GM12878 (cell line): ENCODE results near the gene DENND1A. TPM values are rescaled to one million over a fixed set of nuclear protein-coding genes. Genes with fewer than 3 reads are reported as not detected.

Source experiments
- ASH2L ChIP-seq: fragments of 300-600, 200-600 bp; sonication (generic); IDR thresholded peaks from 2 replicates; pipeline ENCODE4 v1.6.1; 2017; ENCODE audit warnings: low read depth, mild to moderate bottlenecking, borderline replicate concordance
- ATF7 ChIP-seq: fragments of 450-650 bp; IDR thresholded peaks from 2 replicates; pipeline ENCODE4 v1.6.1; 2016; ENCODE audit warnings: low read depth, mild to moderate bottlenecking
- CBX5 ChIP-seq: sonication (generic); IDR thresholded peaks from 2 replicates; pipeline ENCODE4 v1.6.1; 2016; ENCODE audit warnings: low read depth, moderate library complexity, mild to moderate bottlenecking, inconsistent platforms
- CREB1 ChIP-seq: IDR thresholded peaks from 2 replicates; pipeline ENCODE4 v1.6.1; 2012; ENCODE audit warnings: low read depth, mild to moderate bottlenecking, inconsistent platforms
- E2F4 ChIP-seq: IDR thresholded peaks from 2 replicates; pipeline ENCODE4 v1.6.1; 2012; ENCODE audit warnings: low read depth, low read length, improper control_type of control experiment
- JUNB ChIP-seq: IDR thresholded peaks from 2 replicates; pipeline ENCODE4 v1.6.1; 2016; ENCODE audit warnings: antibody characterized with exemption, mild to moderate bottlenecking
- KDM1A ChIP-seq: fragments of 200-600 bp; sonication (generic); IDR thresholded peaks from 2 replicates; pipeline ENCODE4 v1.6.1; 2016; ENCODE audit warnings: borderline replicate concordance
- KLF5 ChIP-seq: fragments of 450-650 bp; IDR thresholded peaks from 2 replicates; pipeline ENCODE4 v1.6.1; 2014; ENCODE audit warnings: mild to moderate bottlenecking; ENCODE audit not compliant: partially characterized antibody
- LARP7 ChIP-seq: fragments of 450-650 bp; IDR thresholded peaks from 2 replicates; pipeline ENCODE4 v1.6.1; 2017; ENCODE audit warnings: mild to moderate bottlenecking
- MAX ChIP-seq: IDR thresholded peaks from 2 replicates; pipeline ENCODE4 v1.6.1; 2012; ENCODE audit warnings: low read depth, low read length, improper control_type of control experiment
- NFXL1 ChIP-seq: fragments of 450-650 bp; IDR thresholded peaks from 2 replicates; pipeline ENCODE4 v1.6.1; 2017; ENCODE audit warnings: antibody characterized with exemption, mild to moderate bottlenecking, borderline replicate concordance
- NFYA ChIP-seq: IDR thresholded peaks from 2 replicates; pipeline ENCODE4 v1.6.1; 2011; ENCODE audit warnings: low read depth, mild to moderate bottlenecking, low read length, improper control_type of control experiment, borderline replicate concordance
- NFYB ChIP-seq: IDR thresholded peaks from 2 replicates; pipeline ENCODE4 v1.6.1; 2011; ENCODE audit warnings: low read depth, mild to moderate bottlenecking, low read length, improper control_type of control experiment, moderate library complexity; ENCODE audit not compliant: insufficient read depth
- RB1 ChIP-seq: fragments of 450-650 bp; formaldehyde crosslinking; IDR thresholded peaks from 2 replicates; pipeline ENCODE4 v1.6.1; 2017; ENCODE audit warnings: mild to moderate bottlenecking, borderline replicate concordance
- RELA ChIP-seq: fragments of 450-650 bp; IDR thresholded peaks from 2 replicates; pipeline ENCODE4 v1.8.0; 2014; ENCODE audit warnings: borderline replicate concordance; ENCODE audit not compliant: partially characterized antibody
- RUNX3 ChIP-seq: IDR thresholded peaks from 2 replicates; pipeline ENCODE4 v1.6.1; 2012; ENCODE audit warnings: low read length, inconsistent platforms
- SIN3A ChIP-seq: IDR thresholded peaks from 2 replicates; pipeline ENCODE4 v1.6.1; 2012; ENCODE audit warnings: low read depth, low read length, improper control_type of control experiment
- TCF3 ChIP-seq: IDR thresholded peaks from 2 replicates; pipeline ENCODE4 v1.6.1; 2012; ENCODE audit warnings: low read depth, mild to moderate bottlenecking, low read length, borderline replicate concordance; ENCODE audit not compliant: insufficient read depth
- ZBED1 ChIP-seq: IDR thresholded peaks from 2 replicates; pipeline ENCODE4 v1.6.1; 2016; ENCODE audit warnings: borderline replicate concordance
- ZNF207 ChIP-seq: fragments of 450-650 bp; IDR thresholded peaks from 2 replicates; pipeline ENCODE4 v1.6.1; 2014; ENCODE audit warnings: antibody characterized with exemption, mild to moderate bottlenecking, borderline replicate concordance
- polyA plus RNA-seq, 11 experiments: library from polyadenylated mRNA; depleted of rRNA in 4 of 11; unstranded in 6 of 11; stranded (reverse) in 5 of 11; fragments of >200 nt; fragmentation: Nextera tagmentation in 4 of 11; fragmentation: Illumina TruSeq in 1 of 11; extraction: Ambion mirVana in 4 of 11; extraction: Trizol in 1 of 11; gene quantifications; 1 replicate in 1 of 11; 2 replicates in 10 of 11; pipeline versions ENCODE4 v1.2.1 to v1.2.3, GENCODE V29; 2011 to 2016; ENCODE audit warnings: inconsistent platforms in 2 of 11, missing spikeins in 2 of 11, low read depth in 1 of 11
- total RNA-seq, 4 experiments: library from RNA; depleted of rRNA in 3 of 4; stranded (reverse); fragments of >200 nt in 3 of 4; fragmentation: Illumina TruSeq in 1 of 4; extraction: Trizol in 1 of 4; gene quantifications; 2 replicates each; pipeline versions ENCODE4 v1.2.1 to v1.2.3, GENCODE V29; 2013 to 2021
- TF ChIP-seq, protein P1 (sequence below): fragments of 450-650 bp; formaldehyde crosslinking; IDR thresholded peaks from 2 replicates; pipeline ENCODE4 v1.4.0; 2020; ENCODE audit warnings: mild to moderate bottlenecking, moderate library complexity
- TF ChIP-seq, protein P2 (sequence below): IDR thresholded peaks from 2 replicates; pipeline ENCODE4 v1.6.1; 2011; ENCODE audit warnings: low read depth, mild to moderate bottlenecking, low read length, moderate library complexity, borderline replicate concordance; ENCODE audit errors: extremely low read depth
- TF ChIP-seq, protein P3 (sequence below): fragments of 450-650 bp; conservative IDR thresholded peaks from 2 replicates; pipeline ENCODE4 v1.6.1; 2017; ENCODE audit warnings: mild to moderate bottlenecking, moderate library complexity

Gene DENND1A
- total and polyA plus RNA-seq, 10 of the 15 experiments (the other 5 are each of a cell fraction or from before 2014, with no cell fraction given), result 14.1 to 48.6 (median 35.2) TPM

- TF ChIP-seq CREB1, result no peak
- TF ChIP-seq, protein P1, sequence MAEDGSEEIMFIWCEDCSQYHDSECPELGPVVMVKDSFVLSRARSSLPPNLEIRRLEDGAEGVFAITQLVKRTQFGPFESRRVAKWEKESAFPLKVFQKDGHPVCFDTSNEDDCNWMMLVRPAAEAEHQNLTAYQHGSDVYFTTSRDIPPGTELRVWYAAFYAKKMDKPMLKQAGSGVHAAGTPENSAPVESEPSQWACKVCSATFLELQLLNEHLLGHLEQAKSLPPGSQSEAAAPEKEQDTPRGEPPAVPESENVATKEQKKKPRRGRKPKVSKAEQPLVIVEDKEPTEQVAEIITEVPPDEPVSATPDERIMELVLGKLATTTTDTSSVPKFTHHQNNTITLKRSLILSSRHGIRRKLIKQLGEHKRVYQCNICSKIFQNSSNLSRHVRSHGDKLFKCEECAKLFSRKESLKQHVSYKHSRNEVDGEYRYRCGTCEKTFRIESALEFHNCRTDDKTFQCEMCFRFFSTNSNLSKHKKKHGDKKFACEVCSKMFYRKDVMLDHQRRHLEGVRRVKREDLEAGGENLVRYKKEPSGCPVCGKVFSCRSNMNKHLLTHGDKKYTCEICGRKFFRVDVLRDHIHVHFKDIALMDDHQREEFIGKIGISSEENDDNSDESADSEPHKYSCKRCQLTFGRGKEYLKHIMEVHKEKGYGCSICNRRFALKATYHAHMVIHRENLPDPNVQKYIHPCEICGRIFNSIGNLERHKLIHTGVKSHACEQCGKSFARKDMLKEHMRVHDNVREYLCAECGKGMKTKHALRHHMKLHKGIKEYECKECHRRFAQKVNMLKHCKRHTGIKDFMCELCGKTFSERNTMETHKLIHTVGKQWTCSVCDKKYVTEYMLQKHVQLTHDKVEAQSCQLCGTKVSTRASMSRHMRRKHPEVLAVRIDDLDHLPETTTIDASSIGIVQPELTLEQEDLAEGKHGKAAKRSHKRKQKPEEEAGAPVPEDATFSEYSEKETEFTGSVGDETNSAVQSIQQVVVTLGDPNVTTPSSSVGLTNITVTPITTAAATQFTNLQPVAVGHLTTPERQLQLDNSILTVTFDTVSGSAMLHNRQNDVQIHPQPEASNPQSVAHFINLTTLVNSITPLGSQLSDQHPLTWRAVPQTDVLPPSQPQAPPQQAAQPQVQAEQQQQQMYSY, result no peak
- TF ChIP-seq NFYB, result no peak
- TF ChIP-seq SIN3A, result no peak
- TF ChIP-seq RELA, result no peak
- TF ChIP-seq ZNF207, result no peak
- no peak for TF ChIP-seq NFXL1
- no peak for TF ChIP-seq RUNX3
- no peak for TF ChIP-seq E2F4
- no peak for TF ChIP-seq ZBED1
- peak; percentile 43; the same call in 1 of the 2 replicates for TF ChIP-seq MAX
- TF ChIP-seq, protein P2, sequence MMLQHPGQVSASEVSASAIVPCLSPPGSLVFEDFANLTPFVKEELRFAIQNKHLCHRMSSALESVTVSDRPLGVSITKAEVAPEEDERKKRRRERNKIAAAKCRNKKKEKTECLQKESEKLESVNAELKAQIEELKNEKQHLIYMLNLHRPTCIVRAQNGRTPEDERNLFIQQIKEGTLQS, result no peak
- no peak for TF ChIP-seq KDM1A
- no peak for TF ChIP-seq RB1
- TF ChIP-seq NFYA, result no peak
- no peak for TF ChIP-seq LARP7
- no peak; the same call in 1 of the 2 replicates for TF ChIP-seq ASH2L
- TF ChIP-seq KLF5, result no peak
- TF ChIP-seq, protein P3, sequence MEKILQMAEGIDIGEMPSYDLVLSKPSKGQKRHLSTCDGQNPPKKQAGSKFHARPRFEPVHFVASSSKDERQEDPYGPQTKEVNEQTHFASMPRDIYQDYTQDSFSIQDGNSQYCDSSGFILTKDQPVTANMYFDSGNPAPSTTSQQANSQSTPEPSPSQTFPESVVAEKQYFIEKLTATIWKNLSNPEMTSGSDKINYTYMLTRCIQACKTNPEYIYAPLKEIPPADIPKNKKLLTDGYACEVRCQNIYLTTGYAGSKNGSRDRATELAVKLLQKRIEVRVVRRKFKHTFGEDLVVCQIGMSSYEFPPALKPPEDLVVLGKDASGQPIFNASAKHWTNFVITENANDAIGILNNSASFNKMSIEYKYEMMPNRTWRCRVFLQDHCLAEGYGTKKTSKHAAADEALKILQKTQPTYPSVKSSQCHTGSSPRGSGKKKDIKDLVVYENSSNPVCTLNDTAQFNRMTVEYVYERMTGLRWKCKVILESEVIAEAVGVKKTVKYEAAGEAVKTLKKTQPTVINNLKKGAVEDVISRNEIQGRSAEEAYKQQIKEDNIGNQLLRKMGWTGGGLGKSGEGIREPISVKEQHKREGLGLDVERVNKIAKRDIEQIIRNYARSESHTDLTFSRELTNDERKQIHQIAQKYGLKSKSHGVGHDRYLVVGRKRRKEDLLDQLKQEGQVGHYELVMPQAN, result no peak
- peak; percentile 91; the same call in 1 of the 2 replicates for TF ChIP-seq TCF3
- TF ChIP-seq CBX5, result no peak
- no peak for TF ChIP-seq ATF7
- TF ChIP-seq JUNB, result no peak; the same call in 1 of the 2 replicates
These were observed 590.0 kb downstream of the DENND1A start (continued) for GRCh38 chr9:123339666-123340510.
